Suppressor macrophage treated with lipopolysaccharide for 4 hours (primary cell): ENCODE data around the gene HS6ST2.

Source experiments
- DNase-seq: peaks from one replicate; pipeline ENCODE4 v3.0.0-alpha.2; 2020

HS6ST2 gene

GRCh38 chrX:132843363-132843762 lies 115.1 kb downstream of the HS6ST2 start:
- no peak for DNase-seq

GRCh38 chrX:132842460-132843238 lies 115.8 kb downstream of the HS6ST2 start:
- DNase-seq = no peak

- no peak for DNase-seq
These were observed 120.5 kb downstream of the HS6ST2 start for GRCh38 chrX:132837967-132838366.

DNA sequence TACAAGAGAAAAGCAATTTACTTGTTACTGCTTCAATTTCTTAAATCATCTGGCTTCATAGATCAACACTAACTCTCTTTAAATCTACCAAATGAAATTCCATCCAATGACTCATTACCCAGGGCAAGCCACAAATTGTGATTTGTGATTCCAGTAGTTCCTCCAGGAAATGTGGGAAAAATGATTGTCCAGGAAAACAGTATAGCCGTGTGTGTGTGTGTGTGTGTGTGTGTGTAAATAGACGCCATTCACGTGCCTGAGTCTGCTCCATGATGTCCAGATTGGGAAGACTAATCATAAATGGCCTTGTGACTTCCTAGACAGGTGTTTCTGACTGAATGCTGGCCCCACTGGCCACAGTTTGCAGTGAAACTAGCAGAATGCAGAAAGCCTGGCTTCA lies 121.3 kb downstream of the HS6ST2 start:
- DNase-seq = no peak

DNA sequence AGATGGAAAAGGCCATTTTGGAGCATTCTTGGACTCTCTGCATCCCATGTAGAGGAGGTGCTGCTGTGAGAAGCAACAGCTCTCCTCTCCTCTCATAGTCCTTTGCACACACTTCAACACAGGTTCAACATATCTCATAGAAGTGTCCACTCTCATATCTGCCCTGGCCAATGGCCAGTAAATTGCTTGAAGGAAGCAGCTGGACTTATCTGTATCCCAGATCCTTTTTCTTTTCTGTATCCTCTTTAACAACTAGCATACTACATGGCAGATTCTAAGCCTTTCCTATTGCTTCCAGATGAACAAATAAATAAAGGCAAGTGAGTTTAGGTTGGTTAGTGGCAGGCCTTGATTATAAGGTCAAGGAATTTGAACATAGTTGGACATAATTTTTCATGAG lies 122.0 kb downstream of the HS6ST2 start:
- no peak for DNase-seq

DNA sequence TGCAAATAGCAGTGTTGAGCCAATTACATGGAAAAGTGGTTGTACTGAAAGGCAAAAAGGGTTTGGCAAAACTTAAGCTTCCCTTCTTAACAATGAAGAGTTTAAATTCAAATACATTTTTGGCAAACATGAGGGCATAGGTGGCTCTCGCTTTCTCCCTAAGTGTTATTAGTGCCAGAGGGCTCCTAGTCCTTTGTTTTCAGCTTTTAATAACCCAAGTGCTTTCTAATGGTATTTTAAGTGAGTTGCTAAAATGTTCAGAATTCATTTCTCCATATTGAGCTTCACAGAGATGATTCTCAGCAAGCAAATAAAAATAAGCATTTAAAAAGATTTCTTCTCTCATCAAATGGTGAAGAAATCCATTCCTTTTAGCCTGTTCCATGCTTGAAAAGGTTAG lies 123.7 kb downstream of the HS6ST2 start:
- no peak for DNase-seq

- no peak for DNase-seq
These were observed 124.3 kb downstream of the HS6ST2 start for GRCh38 chrX:132834109-132834508.

DNA sequence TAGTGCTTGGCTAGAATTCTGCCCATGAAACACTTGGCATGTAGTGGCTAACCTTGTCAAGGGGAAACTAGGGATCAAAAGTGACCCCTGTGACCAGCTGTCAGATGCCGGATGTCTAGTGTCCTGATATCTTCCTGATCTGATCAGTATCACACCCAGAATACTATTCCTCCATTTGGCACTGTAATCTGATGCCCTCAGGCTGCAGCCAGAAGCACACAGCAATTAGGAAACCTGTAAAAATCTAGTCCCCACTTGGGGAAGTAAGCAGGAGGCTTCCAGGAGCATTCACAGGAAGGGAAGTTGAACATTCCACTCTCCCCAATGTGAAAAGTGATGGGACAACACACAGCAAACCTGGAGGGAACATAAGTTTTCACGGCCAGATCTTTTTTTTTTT lies 125.1 kb downstream of the HS6ST2 start:
- DNase-seq = no peak

DNA sequence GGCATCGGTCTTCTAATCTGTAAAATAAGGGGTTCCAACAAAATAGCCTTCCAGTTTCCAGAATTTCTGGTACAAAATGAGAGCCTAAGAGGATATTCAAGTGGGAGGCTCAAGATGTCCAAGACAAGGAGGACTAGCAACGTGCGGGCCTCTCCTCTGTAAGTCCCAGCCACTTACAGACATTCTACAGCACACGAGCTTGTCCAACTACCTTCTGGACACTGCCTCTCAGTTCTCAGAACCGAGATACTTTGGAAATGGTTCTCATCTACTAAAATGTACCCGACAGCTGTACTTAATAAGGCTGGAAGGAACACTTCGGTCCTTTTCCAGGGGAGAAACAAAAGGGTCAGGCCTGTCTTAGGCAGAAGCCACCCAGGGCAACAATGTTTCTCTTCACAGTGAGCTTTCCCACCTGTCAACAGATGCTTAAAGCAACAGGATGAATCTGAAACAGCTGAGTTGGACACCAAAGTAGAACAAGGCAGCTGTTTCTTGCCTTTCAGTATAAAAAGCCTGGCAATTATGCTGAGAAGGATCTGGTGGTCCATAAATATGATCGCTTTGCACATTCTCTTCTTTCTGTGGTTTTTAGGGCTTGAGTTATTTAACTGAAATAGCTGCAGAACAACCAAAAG lies 127.0 kb downstream of the HS6ST2 start:
- DNase-seq = no peak

GRCh38 chrX:132822634-132823012 lies 135.8 kb downstream of the HS6ST2 start:
- no peak for DNase-seq

DNA sequence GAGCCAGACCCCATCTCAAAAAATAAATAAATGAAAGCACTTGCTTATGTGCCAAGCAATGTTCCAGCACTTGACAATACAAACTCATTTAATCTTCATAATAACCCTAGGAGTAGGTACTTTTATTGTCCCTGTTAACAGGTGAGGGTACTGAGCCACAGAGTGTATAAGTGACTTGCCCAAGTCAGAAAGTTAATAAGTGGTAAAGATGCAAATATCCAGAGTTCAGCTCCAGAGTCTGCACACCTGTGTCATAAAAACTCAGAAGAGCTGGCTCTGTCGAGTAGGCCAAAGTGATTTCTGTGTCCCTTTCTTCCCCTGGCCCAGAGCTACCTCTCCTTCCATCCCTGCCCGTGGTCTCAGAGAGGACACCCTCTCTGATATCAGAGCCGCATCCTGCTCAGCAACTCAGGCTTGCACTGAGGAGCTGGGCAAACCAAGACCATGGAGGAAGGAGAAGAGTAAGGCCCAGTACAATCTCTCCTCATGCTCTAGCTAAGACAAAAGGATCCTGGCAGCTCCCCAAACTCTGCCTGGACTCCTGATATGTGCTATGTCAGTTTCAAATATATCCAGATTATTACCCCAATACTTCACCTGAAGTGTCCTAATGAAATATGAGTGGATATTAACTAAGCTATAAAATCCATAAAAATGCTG lies 136.3 kb downstream of the HS6ST2 start:
- DNase-seq = no peak

GRCh38 chrX:132820675-132821074 lies 137.8 kb downstream of the HS6ST2 start:
- no peak for DNase-seq

GRCh38 chrX:132819711-132820264 lies 138.6 kb downstream of the HS6ST2 start:
- DNase-seq = no peak

GRCh38 chrX:132818638-132819037 lies 139.8 kb downstream of the HS6ST2 start:
- no peak for DNase-seq

GRCh38 chrX:132815643-132816042 lies 142.8 kb downstream of the HS6ST2 start:
- DNase-seq = no peak

DNA sequence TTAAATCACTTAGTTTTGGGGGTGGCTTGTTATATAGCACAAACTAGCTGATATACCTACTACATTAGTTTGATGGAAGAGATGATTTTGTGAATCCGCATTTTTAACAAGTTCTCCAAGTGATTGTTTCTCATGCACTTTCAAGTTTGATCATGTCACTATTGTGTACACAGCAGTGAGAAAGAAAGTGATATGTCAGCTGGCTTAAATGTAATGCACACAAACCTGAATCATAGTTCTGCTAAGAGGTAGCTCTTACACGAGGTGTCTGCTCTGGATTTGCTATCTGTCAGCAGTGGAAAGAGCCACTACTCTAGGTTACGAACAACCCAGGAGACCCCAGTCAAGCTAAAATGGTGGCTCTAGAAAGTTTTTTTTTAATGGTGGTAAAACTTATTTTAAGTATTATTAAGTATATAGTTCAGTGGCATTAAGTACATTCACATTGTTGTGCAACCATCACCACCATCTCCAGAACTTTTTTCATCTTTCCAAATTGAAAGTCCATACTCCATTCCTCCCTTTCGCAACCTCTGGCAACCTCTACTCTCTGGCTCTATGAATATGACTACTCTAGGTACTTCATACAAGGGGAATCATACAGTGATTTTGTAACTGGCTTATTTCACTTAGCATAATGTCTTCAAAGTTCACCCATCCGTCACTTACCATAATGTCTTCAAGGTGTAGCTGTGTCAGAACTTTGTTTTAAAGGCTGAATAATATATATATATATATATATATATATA lies 147.3 kb downstream of the HS6ST2 start:
- no peak for DNase-seq

DNA sequence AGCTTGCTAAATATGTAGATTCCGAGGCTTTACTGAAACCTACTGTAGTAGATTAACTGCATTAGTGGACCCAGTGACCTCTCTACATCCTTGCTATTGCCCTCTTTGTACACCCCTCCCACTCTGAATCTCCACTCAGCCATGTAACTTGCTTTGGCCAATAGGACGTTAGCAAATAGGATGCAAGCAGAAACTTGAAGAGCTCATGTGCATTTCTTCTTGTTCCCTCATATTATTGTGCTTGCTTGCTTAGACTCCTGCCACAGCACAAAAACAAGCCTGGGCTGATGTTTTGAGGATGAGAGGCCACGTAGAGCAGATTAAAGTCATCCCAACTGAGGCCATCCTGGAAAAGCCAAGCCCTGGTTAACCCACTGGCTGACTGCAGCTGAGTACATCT lies 147.9 kb downstream of the HS6ST2 start:
- no peak for DNase-seq

DNA sequence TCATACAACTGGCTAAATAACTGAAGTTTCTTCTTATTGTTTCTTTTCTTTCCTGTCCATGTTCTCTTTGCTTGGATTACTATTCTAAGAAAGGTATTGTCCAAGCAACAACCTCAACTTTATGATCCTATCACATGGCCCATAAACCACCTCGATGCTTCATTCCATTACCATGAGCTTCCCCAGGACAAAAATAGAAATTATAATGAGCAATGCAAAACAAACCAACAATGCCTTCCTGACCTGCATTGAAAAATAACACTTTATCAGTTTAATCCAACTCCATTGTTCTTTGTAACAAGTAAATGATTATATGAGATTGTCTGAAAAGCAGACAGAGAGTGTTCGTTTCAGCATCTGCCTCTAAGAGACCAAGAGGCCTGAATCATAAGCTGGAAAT lies 148.8 kb downstream of the HS6ST2 start:
- no peak for DNase-seq

- no peak for DNase-seq
These were observed 150.9 kb downstream of the HS6ST2 start for GRCh38 chrX:132807411-132808030.

GRCh38 chrX:132802033-132802432 lies 156.4 kb downstream of the HS6ST2 start:
- no peak for DNase-seq

- no peak for DNase-seq
These were observed 163.2 kb downstream of the HS6ST2 start for GRCh38 chrX:132795181-132795580.

DNA sequence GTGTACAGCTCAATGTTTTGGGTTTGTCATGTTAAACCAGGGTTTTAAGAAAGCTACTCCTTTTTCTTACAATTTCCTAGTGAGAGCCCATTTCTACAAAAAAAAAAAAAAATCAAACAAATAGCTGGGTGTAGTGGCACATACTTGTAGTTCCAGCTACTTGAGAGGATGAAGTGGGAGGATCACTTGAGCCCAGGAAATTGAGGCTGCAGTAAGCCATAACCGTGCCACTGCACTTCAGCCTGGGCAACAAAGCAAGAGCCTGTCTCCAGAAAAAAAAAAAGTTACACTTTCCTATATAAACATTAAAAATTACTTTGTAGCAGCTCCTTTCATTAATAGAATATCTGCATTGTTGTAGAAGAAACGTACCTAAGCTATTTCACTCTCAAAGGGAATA lies 166.7 kb downstream of the HS6ST2 start:
- no peak for DNase-seq

DNA sequence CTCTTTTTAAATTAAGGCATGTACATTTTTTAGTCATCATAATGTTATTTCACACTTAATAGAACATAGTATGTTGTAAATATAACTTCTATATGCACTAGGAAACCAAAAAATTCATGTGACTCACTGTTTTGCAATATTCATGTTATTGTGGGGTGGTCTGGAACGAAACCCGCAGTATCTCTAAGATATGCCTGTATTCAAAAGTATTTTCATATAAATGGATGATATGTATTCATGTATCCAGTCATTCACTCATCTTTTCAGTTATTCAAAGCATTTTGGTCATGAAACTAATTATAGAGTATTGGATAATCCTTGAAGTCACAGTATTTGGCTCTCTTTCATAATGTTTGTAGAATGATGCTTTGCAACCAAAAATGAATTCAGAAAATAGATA lies 168.1 kb downstream of the HS6ST2 start:
- no peak for DNase-seq
